Measurements from ENCODE around the gene EPSTI1.

EPSTI1 gene

GRCh38 chr13:42847891-42848663 lies 144.0 kb downstream of the EPSTI1 start:
- no peak for DNase-seq (ENCODE audit: low spot score)

GRCh38 chr13:42836930-42837690 lies 154.9 kb downstream of the EPSTI1 start:
- DNase-seq (ENCODE audit: low spot score), result no peak
